Activated B cell treated with CpG ODN at 0.5 μM for 24 hours (primary cell): ENCODE measurements around the gene POU6F1. TPM values are rescaled to one million over a fixed set of nuclear protein-coding genes. Genes with fewer than 3 reads are reported as not detected.

Source experiments
- ATAC-seq: fragments of 200-7000 bp; cut with Tn5 transposase; one replicate; pipeline ENCODE4 v1.10.0; 2021; ENCODE audit warnings: low read depth, mild to moderate bottlenecking, moderate library complexity
- CTCF ChIA-PET: fragments of 350-600 bp; sonication (Branson Sonifier 250); formaldehyde crosslinking; loops from one replicate; lab custom pipeline; 2021; ENCODE audit warnings: antibody characterized with exemption; lab: Charles Lee
- POLR2A ChIA-PET: fragments of 350-600 bp; sonication (Branson Sonifier 250); formaldehyde crosslinking; loops from one replicate; lab custom pipeline; 2021; ENCODE audit warnings: antibody characterized with exemption; lab: Charles Lee
- DNase-seq: peaks from one replicate; pipeline ENCODE4 v3.0.0; 2022
- H3K27ac Mint-ChIP-seq: one replicate; pipeline ENCODE4 v1.8.0; 2020; ENCODE audit warnings: mixed read lengths
- H3K27me3 Mint-ChIP-seq: one replicate; pipeline ENCODE4 v1.8.0; 2021; ENCODE audit warnings: mixed read lengths
- H3K36me3 Mint-ChIP-seq: one replicate; pipeline ENCODE4 v1.8.0; 2021; ENCODE audit warnings: low read depth, mixed read lengths
- H3K4me1 Mint-ChIP-seq: one replicate; pipeline ENCODE4 v1.8.0; 2021; ENCODE audit warnings: mixed read lengths
- H3K4me3 Mint-ChIP-seq: one replicate; pipeline ENCODE4 v1.8.0; 2020; ENCODE audit warnings: mild to moderate bottlenecking, mixed read lengths
- H3K9me3 Mint-ChIP-seq: one replicate; pipeline ENCODE4 v1.8.0; 2020; ENCODE audit warnings: mixed read lengths
- CTCF ChIP-seq: fragments of 200-600 bp; IDR thresholded peaks from one replicate; pipeline ENCODE4 v1.8.0; 2022; ENCODE audit warnings: antibody characterized with exemption, mild to moderate bottlenecking
- intact Hi-C: fragments of 100-400 bp; cut with micrococcal nuclease; formaldehyde crosslinking; loops from one replicate; pipeline ENCODE4 v1.15.1; 2024
- total RNA-seq: library from RNA; stranded (reverse); gene quantifications from 2 replicates; pipeline ENCODE4 v1.2.3, GENCODE V29; 2022

The POU6F1 gene
- total RNA-seq, 1 donor from 2014 or later = 26.2 TPM

GRCh38 chr12:51214895-51215294, 3.0 kb downstream of the POU6F1 start:
- Mint-ChIP-seq H3K27ac (no peak overlapping the region), H3K27me3 (no peaks in the 10 kb centered on the region), H3K36me3 (peaks cover 16% of the 10 kb centered on the region), H3K4me3 (no peak overlapping the region), H3K9me3 (no peaks in the 10 kb centered on the region), H3K4me1 (peaks cover 17% of the 10 kb centered on the region)
- CTCF ChIA-PET = no interaction called here
- ATAC-seq = no peak
- no peak for DNase-seq
- no peak for TF ChIP-seq CTCF
- POLR2A ChIA-PET = interaction anchor here (5.1 kb wide), 1 partner anchor 25 kb away, joined by 198 read pairs; the partner anchor contains the start of gene DAZAP2
- intact Hi-C loops = loop anchor here (5.0 kb wide), 1 partner anchor 188 kb away; the partner anchor contains the start of gene SLC11A2

GRCh38 chr12:51210690-51211395, 7.0 kb downstream of the POU6F1 start:
- no peaks in the 10 kb centered on the region for H3K27me3 Mint-ChIP-seq
- no peaks in the 10 kb centered on the region for H3K4me1 Mint-ChIP-seq
- intact Hi-C loops = no loop called here
- no peaks in the 10 kb centered on the region for H3K9me3 Mint-ChIP-seq
- no peak overlapping the region for H3K4me3 Mint-ChIP-seq
- POLR2A ChIA-PET = interaction anchor here (0.5 kb wide), 1 partner anchor 78 kb away, joined by 3 read pairs; no protein-coding TSS in a partner anchor
- DNase-seq = no peak
- ATAC-seq = no peak
- CTCF ChIA-PET = no interaction called here
- no peak overlapping the region for H3K27ac Mint-ChIP-seq
- H3K36me3 Mint-ChIP-seq = peaks cover 15% of the 10 kb centered on the region
- no peak for TF ChIP-seq CTCF

- no peak for TF ChIP-seq CTCF
- Mint-ChIP-seq H3K27ac (no peak overlapping the region), H3K9me3 (no peaks in the 10 kb centered on the region), H3K4me1 (no peaks in the 10 kb centered on the region), H3K4me3 (no peak overlapping the region), H3K36me3 (peaks cover 14% of the 10 kb centered on the region), H3K27me3 (no peaks in the 10 kb centered on the region)
- POLR2A ChIA-PET = no interaction called here
- intact Hi-C loops = no loop called here
- DNase-seq = no peak
- ATAC-seq = no peak
- CTCF ChIA-PET = interaction anchor here (0.9 kb wide), 1 partner anchor 131 kb away, joined by 3 read pairs; no protein-coding TSS in a partner anchor
Observed at GRCh38 chr12:51209259-51209658, 8.6 kb downstream of the POU6F1 start.

DNA sequence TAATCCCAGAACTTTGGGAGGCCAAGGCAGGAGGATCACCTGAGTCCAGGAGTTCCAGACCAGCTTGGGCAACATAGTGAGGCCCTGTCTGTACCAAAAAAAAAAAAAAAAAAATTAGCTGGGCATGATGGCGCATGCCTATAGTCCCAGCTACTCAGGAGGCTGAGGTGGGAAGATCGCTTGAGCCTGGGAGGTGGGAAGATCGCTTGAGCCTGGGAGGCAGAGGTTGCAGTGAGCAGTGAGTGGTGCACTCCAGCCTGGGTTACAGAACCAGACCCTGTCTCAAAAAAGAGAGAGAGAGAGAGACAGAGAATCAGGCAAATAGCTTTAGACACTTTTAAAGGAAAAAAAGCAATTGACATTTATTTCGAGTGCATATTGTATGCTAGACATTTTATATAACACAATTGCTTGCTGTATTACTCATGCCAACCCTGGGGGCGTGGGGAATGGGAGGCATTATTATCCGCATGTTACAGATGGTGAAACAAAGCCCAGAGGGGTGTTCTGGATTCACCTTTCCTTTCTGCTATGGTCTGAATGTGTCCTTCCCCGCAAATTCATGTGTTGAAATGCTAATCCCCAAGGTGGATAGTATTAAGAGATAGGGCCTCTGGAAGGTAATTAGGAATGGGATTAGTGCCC, 9.7 kb downstream of the POU6F1 start:
- Mint-ChIP-seq H3K9me3 (no peaks in the 10 kb centered on the region), H3K4me3 (no peak overlapping the region), H3K4me1 (no peaks in the 10 kb centered on the region), H3K27ac (no peak overlapping the region), H3K36me3 (peaks cover 11% of the 10 kb centered on the region), H3K27me3 (no peaks in the 10 kb centered on the region)
- DNase-seq = no peak
- TF ChIP-seq CTCF = no peak
- ChIA-PET POLR2A (no interaction called here), CTCF (no interaction called here)
- intact Hi-C loops = no loop called here
- no peak for ATAC-seq

DNA sequence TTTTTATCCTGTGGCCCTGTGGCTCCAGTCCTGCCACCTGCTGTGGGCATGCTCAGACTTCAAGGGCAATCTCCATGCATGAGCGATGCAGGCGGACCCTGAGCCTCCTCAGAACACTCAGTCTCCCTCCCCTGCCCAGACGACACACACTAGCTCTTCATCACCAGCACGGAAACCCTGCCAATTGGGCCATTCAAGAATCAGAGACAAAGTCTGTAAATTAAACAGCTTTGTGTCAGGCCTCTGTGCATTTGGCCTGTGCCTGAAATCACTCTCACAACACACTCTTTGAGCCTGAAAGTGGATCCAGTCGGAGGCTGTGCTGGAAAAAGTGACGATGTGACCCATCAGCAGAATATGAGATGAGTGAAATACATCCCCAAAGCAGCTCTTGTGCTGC, 12.5 kb downstream of the POU6F1 start:
- CTCF ChIA-PET = no interaction called here

More for the DNA sequence above, 12.5 kb downstream of the POU6F1 start:
- Mint-ChIP-seq H3K4me1 (no peaks in the 10 kb centered on the region), H3K27me3 (no peaks in the 10 kb centered on the region), H3K4me3 (no peak overlapping the region), H3K27ac (no peak overlapping the region), H3K36me3 (peaks cover 9% of the 10 kb centered on the region), H3K9me3 (no peaks in the 10 kb centered on the region)
- intact Hi-C loops = no loop called here
- ATAC-seq = no peak
- TF ChIP-seq CTCF = no peak
- DNase-seq = no peak
- POLR2A ChIA-PET = interaction anchor here (0.7 to 1.4 kb wide), 3 partner anchors 13 to 33 kb away, joined by 3 to 10 read pairs (median 5); partner anchors contain the start of genes DAZAP2 and POU6F1
